ENCODE data around the gene GPR63.

GPR63 gene

GRCh38 chr6:96841345-96841744, 4.1 kb upstream of the GPR63 start:
- no peak for DNase-seq (ENCODE audit: low read depth)
- TF ChIP-seq, protein P1, sequence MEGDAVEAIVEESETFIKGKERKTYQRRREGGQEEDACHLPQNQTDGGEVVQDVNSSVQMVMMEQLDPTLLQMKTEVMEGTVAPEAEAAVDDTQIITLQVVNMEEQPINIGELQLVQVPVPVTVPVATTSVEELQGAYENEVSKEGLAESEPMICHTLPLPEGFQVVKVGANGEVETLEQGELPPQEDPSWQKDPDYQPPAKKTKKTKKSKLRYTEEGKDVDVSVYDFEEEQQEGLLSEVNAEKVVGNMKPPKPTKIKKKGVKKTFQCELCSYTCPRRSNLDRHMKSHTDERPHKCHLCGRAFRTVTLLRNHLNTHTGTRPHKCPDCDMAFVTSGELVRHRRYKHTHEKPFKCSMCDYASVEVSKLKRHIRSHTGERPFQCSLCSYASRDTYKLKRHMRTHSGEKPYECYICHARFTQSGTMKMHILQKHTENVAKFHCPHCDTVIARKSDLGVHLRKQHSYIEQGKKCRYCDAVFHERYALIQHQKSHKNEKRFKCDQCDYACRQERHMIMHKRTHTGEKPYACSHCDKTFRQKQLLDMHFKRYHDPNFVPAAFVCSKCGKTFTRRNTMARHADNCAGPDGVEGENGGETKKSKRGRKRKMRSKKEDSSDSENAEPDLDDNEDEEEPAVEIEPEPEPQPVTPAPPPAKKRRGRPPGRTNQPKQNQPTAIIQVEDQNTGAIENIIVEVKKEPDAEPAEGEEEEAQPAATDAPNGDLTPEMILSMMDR (IDR thresholded peaks at IDR 0.05; ENCODE audit: low read depth, low read length): no peak
- TF ChIP-seq POLR2A (IDR thresholded peaks at IDR 0.05; ENCODE audit: extremely low read depth, insufficient read length) (no peak), MYC (IDR thresholded peaks at IDR 0.05; ENCODE audit: low read depth, low read length) (no peak)
- TF ChIP-seq, protein P2, sequence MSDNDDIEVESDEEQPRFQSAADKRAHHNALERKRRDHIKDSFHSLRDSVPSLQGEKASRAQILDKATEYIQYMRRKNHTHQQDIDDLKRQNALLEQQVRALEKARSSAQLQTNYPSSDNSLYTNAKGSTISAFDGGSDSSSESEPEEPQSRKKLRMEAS (IDR thresholded peaks at IDR 0.05; ENCODE audit: low read depth, low read length): no peak
- H3K4me3 ChIP-seq (ENCODE audit: low read depth, low read length): no peak overlapping the region

DNA sequence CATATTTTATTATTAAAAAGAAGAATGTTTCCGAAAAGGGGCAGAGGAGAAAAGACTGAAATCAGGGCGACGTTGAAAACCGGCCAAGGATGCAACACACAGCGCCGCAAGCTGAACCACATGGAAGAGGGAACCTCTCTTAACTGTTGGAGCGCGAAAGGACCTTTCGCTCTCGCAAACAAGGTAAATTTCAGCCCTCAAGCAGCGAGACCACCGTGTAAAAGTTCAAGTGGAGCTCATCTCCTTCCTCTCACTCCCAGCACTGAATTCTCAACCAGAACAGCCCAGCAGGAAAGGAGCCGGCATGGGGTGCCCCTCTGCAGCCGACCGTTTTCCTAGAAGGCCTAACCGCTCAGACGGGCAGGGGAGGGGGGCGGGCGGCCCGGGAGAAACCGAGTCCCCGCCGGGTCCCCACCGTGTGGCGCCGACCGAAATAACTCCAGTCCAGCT, 621 bp downstream of the GPR63 start:
- DNase-seq (ENCODE audit: low read depth): no peak
- TF ChIP-seq, protein P2 (IDR thresholded peaks at IDR 0.05; ENCODE audit: low read depth, low read length): no peak
- TF ChIP-seq MYC (IDR thresholded peaks at IDR 0.05; ENCODE audit: low read depth, low read length) (no peak), POLR2A (IDR thresholded peaks at IDR 0.05; ENCODE audit: extremely low read depth, insufficient read length) (no peak)
- TF ChIP-seq, protein P1 (IDR thresholded peaks at IDR 0.05; ENCODE audit: low read depth, low read length): no peak
- H3K4me3 ChIP-seq (ENCODE audit: low read depth, low read length): no peak overlapping the region

GRCh38 chr6:96834070-96834469, 3.2 kb downstream of the GPR63 start:
- H3K4me3 ChIP-seq (ENCODE audit: low read depth, low read length): no peak overlapping the region
- DNase-seq (ENCODE audit: low read depth): no peak
- TF ChIP-seq, protein P1 (IDR thresholded peaks at IDR 0.05; ENCODE audit: low read depth, low read length): no peak
- no peak for TF ChIP-seq MYC (IDR thresholded peaks at IDR 0.05; ENCODE audit: low read depth, low read length)
- TF ChIP-seq, protein P2 (IDR thresholded peaks at IDR 0.05; ENCODE audit: low read depth, low read length): no peak
- TF ChIP-seq POLR2A (IDR thresholded peaks at IDR 0.05; ENCODE audit: extremely low read depth, insufficient read length): no peak

- DNase-seq (ENCODE audit: low read depth): no peak
- TF ChIP-seq POLR2A (IDR thresholded peaks at IDR 0.05; ENCODE audit: extremely low read depth, insufficient read length): no peak
- TF ChIP-seq, protein P1 (IDR thresholded peaks at IDR 0.05; ENCODE audit: low read depth, low read length): no peak
- no peak for TF ChIP-seq MYC (IDR thresholded peaks at IDR 0.05; ENCODE audit: low read depth, low read length)
- TF ChIP-seq, protein P2 (IDR thresholded peaks at IDR 0.05; ENCODE audit: low read depth, low read length): no peak
- no peak overlapping the region for H3K4me3 ChIP-seq (ENCODE audit: low read depth, low read length)
Observed at GRCh38 chr6:96832780-96833179, 4.5 kb downstream of the GPR63 start.

- TF ChIP-seq, protein P2 (IDR thresholded peaks at IDR 0.05; ENCODE audit: low read depth, low read length): no peak
- TF ChIP-seq, protein P1 (IDR thresholded peaks at IDR 0.05; ENCODE audit: low read depth, low read length): no peak
- TF ChIP-seq POLR2A (IDR thresholded peaks at IDR 0.05; ENCODE audit: extremely low read depth, insufficient read length) (no peak), MYC (IDR thresholded peaks at IDR 0.05; ENCODE audit: low read depth, low read length) (no peak)
- no peak overlapping the region for H3K4me3 ChIP-seq (ENCODE audit: low read depth, low read length)
- DNase-seq (ENCODE audit: low read depth): no peak
Observed at GRCh38 chr6:96826865-96827264, 10.4 kb downstream of the GPR63 start.

Measured in NB4 (cell line).